HEK293 (cell line): Measurements from ENCODE around the gene NOS2.
A peak's percentile ranks its signal among the peaks of the same experiment; 100 is the strongest.

Source experiments
- CTCF ChIA-PET: fragments of 350-600 bp; formaldehyde crosslinking; extraction: SDS; loops from one replicate; lab custom pipeline; 2021; ENCODE audit warnings: antibody characterized with exemption; lab: Yijun Ruan, JAX
- POLR2A ChIA-PET: fragments of 300-600 bp; formaldehyde crosslinking; extraction: SDS; loops from one replicate; lab custom pipeline; 2020; ENCODE audit warnings: antibody characterized with exemption, inconsistent platforms; lab: Yijun Ruan, JAX
- H3K27ac ChIP-seq: fragments of 200-500 bp; sonication (Bioruptor generic); 2 replicates; pipeline ENCODE4 v1.5.1; 2014; ENCODE audit warnings: low read depth, low read length, control low read depth, inconsistent platforms; ENCODE audit errors: extremely low read depth
- H3K36me3 ChIP-seq, 2 experiments: fragments of 200-500 bp in 1 of 2; sonication (Bioruptor generic) in 1 of 2; 1 replicate in 1 of 2; 2 replicates in 1 of 2; pipeline ENCODE4 v1.5.1; 2014 to 2017; ENCODE audit warnings: inconsistent platforms in 2 of 2, low read length in 2 of 2; ENCODE audit not compliant: control insufficient read depth in 2 of 2, insufficient read depth in 1 of 2
- H3K4me1 ChIP-seq: fragments of 200-500 bp; sonication (Bioruptor generic); 2 replicates; pipeline ENCODE4 v1.5.1; 2014; ENCODE audit warnings: mild to moderate bottlenecking, low read length, inconsistent platforms; ENCODE audit not compliant: control insufficient read depth, insufficient read depth
- H3K4me3 ChIP-seq: 2 replicates; pipeline ENCODE4 v1.5.1; 2011; ENCODE audit warnings: low read depth, mild to moderate bottlenecking, control low read depth, low read length, moderate library complexity
- H3K9me3 ChIP-seq: fragments of 200-500 bp; sonication (Bioruptor generic); 2 replicates; pipeline ENCODE4 v1.5.1; 2014; ENCODE audit warnings: low read depth, low read length, inconsistent platforms; ENCODE audit not compliant: control insufficient read depth, insufficient read depth
- EGR2 ChIP-seq: fragments of 450-650 bp; formaldehyde crosslinking; IDR thresholded peaks from 2 replicates; pipeline ENCODE4 v1.5.1; 2016; ENCODE audit warnings: low read depth, missing biosample characterization, missing genetic modification characterization
- GFI1B ChIP-seq: fragments of 450-650 bp; formaldehyde crosslinking; IDR thresholded peaks from 2 replicates; pipeline ENCODE4 v1.5.1; 2016; ENCODE audit warnings: missing biosample characterization, missing genetic modification characterization
- YY2 ChIP-seq: fragments of 450-650 bp; formaldehyde crosslinking; IDR thresholded peaks from 2 replicates; pipeline ENCODE4 v1.5.1; 2016; ENCODE audit warnings: missing biosample characterization, missing genetic modification characterization
- ZBTB1 ChIP-seq: fragments of 450-650 bp; formaldehyde crosslinking; IDR thresholded peaks from 2 replicates; pipeline ENCODE4 v1.5.1; 2016; ENCODE audit warnings: missing biosample characterization, missing genetic modification characterization
- ZBTB21 ChIP-seq: fragments of 450-650 bp; formaldehyde crosslinking; IDR thresholded peaks from 2 replicates; pipeline ENCODE4 v1.5.1; 2017; ENCODE audit warnings: missing biosample characterization, missing genetic modification characterization
- ZBTB48 ChIP-seq: fragments of 450-650 bp; formaldehyde crosslinking; IDR thresholded peaks from 2 replicates; pipeline ENCODE4 v1.5.1; 2016; ENCODE audit warnings: missing biosample characterization, missing genetic modification characterization
- ZFHX2 ChIP-seq: fragments of 450-650 bp; formaldehyde crosslinking; conservative IDR thresholded peaks from 2 replicates; pipeline ENCODE4 v1.5.1; 2016; ENCODE audit warnings: missing biosample characterization, missing genetic modification characterization
- ZNF157 ChIP-seq: fragments of 450-650 bp; formaldehyde crosslinking; IDR thresholded peaks from 2 replicates; pipeline ENCODE4 v1.5.1; 2016; ENCODE audit warnings: missing biosample characterization, missing genetic modification characterization
- ZNF341 ChIP-seq: fragments of 450-650 bp; formaldehyde crosslinking; IDR thresholded peaks from 2 replicates; pipeline ENCODE4; 2016; ENCODE audit warnings: low read depth, missing biosample characterization, missing genetic modification characterization
- ZNF48 ChIP-seq: fragments of 450-650 bp; formaldehyde crosslinking; IDR thresholded peaks from 2 replicates; pipeline ENCODE4 v1.5.1; 2016; ENCODE audit warnings: missing biosample characterization, missing genetic modification characterization
- ZNF621 ChIP-seq: fragments of 450-650 bp; formaldehyde crosslinking; IDR thresholded peaks from 2 replicates; pipeline ENCODE4 v1.5.1; 2017; ENCODE audit warnings: missing biosample characterization, missing genetic modification characterization
- ZNF626 ChIP-seq: fragments of 450-650 bp; sonication (Bioruptor Pico); formaldehyde crosslinking; IDR thresholded peaks from 2 replicates; pipeline ENCODE4 v1.5.1; 2018; ENCODE audit warnings: missing biosample characterization, missing genetic modification characterization, inconsistent platforms
- ZNF664 ChIP-seq: fragments of 450-650 bp; formaldehyde crosslinking; IDR thresholded peaks from 2 replicates; pipeline ENCODE4 v1.5.1; 2016; ENCODE audit warnings: missing biosample characterization, missing genetic modification characterization
- ZNF677 ChIP-seq: fragments of 450-650 bp; IDR thresholded peaks from 2 replicates; pipeline ENCODE4 v1.5.0; 2018; ENCODE audit warnings: missing biosample characterization, mild to moderate bottlenecking, missing genetic modification characterization, moderate library complexity
- ZNF785 ChIP-seq: fragments of 450-650 bp; formaldehyde crosslinking; IDR thresholded peaks from 2 replicates; pipeline ENCODE4 v1.5.1; 2016; ENCODE audit warnings: missing biosample characterization, missing genetic modification characterization
- ZSCAN23 ChIP-seq: fragments of 450-650 bp; formaldehyde crosslinking; IDR thresholded peaks from 2 replicates; pipeline ENCODE4 v1.5.1; 2016; ENCODE audit warnings: missing biosample characterization, missing genetic modification characterization
- TF ChIP-seq, protein P1 (sequence below): fragments of 450-650 bp; formaldehyde crosslinking; IDR thresholded peaks from 2 replicates; pipeline ENCODE4 v1.5.1; 2017; ENCODE audit warnings: missing biosample characterization, missing genetic modification characterization

The NOS2 gene

DNA sequence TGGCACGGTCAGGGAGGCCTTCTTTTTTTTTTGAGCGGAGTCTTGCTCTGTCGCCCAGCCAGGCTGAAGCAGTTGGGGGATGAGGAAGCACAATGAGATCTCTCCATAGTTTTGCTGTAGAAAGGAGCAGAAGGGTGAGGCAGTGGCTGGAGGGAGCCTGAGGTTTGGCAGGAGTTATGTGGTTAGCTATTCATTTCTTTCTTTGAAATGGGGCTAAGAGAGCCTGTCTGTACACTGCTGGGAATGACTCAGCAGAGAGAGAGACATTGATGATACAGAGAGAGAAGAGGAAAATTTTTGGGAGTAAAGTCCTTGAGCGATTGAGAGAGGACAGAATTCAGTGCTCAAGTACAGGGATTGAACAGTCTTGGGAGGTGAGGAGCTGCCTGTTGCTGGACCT, 22.1 kb downstream of the NOS2 start (continued):
- TF ChIP-seq ZNF677 (tag by site-specific recombination), result no peak
- TF ChIP-seq, all 188 proteins: peak for 0

DNA sequence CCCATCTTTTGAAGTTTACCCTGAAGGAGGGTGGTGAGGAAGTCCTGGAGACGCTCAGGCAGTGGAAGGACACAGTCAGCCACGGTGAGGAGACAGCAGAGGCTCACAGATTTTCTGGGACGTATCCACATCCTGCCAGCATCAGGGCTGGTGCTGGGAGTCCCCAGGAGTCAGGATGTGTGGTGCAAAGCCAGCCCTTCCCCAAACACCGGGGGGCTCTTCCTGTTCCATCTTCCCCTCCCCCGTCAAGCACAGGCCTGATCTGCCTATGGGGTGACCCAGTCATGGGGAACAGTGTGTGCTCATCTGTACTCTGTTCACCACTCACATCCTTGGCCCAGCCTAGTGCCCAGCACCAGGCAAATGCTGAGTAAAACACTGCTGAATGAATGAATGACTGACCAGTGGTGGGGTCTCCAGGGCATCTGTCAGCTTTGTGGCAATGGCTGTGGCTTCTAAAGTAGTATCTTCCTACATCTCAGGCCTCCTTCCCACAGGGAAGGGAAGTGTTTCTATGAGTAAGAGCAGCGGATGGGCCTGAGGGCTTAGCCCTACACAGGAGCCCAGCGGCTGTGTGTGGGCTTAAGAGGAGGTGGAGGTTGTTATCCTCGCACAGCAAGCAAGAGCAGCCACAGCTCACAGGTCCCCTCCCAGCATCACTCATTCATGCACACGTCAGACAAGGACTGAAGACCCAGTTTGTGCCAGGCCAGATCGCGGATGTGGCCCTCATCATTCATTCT, 23.3 kb downstream of the NOS2 start:
- CTCF ChIA-PET, result interaction anchor here (0.5 to 1.2 kb wide), 3 partner anchors 17 to 103 kb away, joined by 3 to 6 read pairs (median 3); no protein-coding TSS in a partner anchor
- no peak overlapping the region for H3K27ac ChIP-seq
- POLR2A ChIA-PET, result no interaction called here
- no peaks in the 10 kb centered on the region for H3K36me3 ChIP-seq
- H3K4me3 ChIP-seq, result no peak overlapping the region
- no peaks in the 10 kb centered on the region for H3K4me1 ChIP-seq
- no peaks in the 10 kb centered on the region for H3K9me3 ChIP-seq
- TF ChIP-seq ZFHX2 (tag by site-specific recombination), result peak; percentile 41
- TF ChIP-seq, protein P1, sequence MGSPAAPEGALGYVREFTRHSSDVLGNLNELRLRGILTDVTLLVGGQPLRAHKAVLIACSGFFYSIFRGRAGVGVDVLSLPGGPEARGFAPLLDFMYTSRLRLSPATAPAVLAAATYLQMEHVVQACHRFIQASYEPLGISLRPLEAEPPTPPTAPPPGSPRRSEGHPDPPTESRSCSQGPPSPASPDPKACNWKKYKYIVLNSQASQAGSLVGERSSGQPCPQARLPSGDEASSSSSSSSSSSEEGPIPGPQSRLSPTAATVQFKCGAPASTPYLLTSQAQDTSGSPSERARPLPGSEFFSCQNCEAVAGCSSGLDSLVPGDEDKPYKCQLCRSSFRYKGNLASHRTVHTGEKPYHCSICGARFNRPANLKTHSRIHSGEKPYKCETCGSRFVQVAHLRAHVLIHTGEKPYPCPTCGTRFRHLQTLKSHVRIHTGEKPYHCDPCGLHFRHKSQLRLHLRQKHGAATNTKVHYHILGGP (tag by site-specific recombination), result no peak
- TF ChIP-seq EGR2, result peak; percentile 71; the same call in 1 of the 2 replicates
- TF ChIP-seq ZNF341 (tag by site-specific recombination), result 0 out of 2 replicates have a peak, but pooled peaks have one; percentile 9
- TF ChIP-seq, all 188 proteins: peak for 3

- H3K36me3 ChIP-seq, result no peaks in the 10 kb centered on the region
- POLR2A ChIA-PET, result no interaction called here
- CTCF ChIA-PET, result interaction anchor here (1.0 to 1.5 kb wide), 3 partner anchors 12 to 18 kb away, joined by 3 to 5 read pairs (median 4); no protein-coding TSS in a partner anchor
- H3K27ac ChIP-seq, result no peak overlapping the region
- TF ChIP-seq ZNF626, result no peak
- no peak for TF ChIP-seq ZSCAN23
- no peaks in the 10 kb centered on the region for H3K9me3 ChIP-seq
- no peaks in the 10 kb centered on the region for H3K4me1 ChIP-seq
- no peak overlapping the region for H3K4me3 ChIP-seq
Measured at GRCh38 chr17:27771586-27771985, 28.7 kb downstream of the NOS2 start.

- CTCF ChIA-PET, result interaction anchor here (1.5 kb wide), 1 partner anchor 11 kb away, joined by 5 read pairs; no protein-coding TSS in a partner anchor
- Histone ChIP-seq H3K4me1 (no peaks in the 10 kb centered on the region), H3K4me3 (no peak overlapping the region), H3K9me3 (no peaks in the 10 kb centered on the region), H3K36me3 (no peaks in the 10 kb centered on the region), H3K27ac (no peak overlapping the region)
- POLR2A ChIA-PET, result no interaction called here
- TF ChIP-seq ZBTB21 (tag by site-specific recombination) (no peak), YY2 (tag by site-specific recombination) (no peak), ZNF785 (tag by site-specific recombination) (no peak), ZNF157 (tag by site-specific recombination) (no peak), ZBTB48 (no peak), ZNF621 (tag by site-specific recombination) (no peak), ZNF664 (tag by site-specific recombination) (no peak), ZBTB1 (tag by site-specific recombination) (no peak)
Measured at GRCh38 chr17:27770877-27771276, 29.5 kb downstream of the NOS2 start.

DNA sequence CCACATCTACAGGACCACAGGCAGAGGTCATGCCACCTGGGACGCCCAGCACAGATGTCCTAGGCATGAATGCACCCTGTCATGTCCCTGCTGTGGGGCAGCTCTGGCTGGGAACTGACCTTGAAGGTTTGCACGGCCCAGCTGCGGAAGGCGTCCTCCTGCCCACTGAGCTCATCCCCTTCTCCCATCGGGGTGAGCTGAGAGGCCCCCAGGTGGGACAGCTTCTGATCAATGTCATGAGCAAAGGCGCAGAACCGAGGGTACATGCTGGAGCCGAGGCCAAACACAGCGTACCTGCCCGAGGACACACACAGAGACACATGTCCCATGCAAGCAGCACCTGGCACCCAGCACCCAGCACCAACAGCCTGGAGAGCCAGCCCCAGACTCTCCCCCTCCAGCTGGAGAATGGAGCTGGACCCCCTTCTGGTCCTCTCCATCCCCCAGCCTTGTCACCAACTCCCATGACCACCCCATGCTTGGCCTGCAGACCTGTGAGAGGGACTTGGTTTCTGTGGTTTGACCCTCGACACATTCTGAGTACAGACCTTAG, 31.4 kb downstream of the NOS2 start:
- POLR2A ChIA-PET, result no interaction called here
- CTCF ChIA-PET, result interaction anchor here (0.6 to 2.3 kb wide), 8 partner anchors 9 to 125 kb away, joined by 3 to 12 read pairs (median 4); no protein-coding TSS in a partner anchor

More for the DNA sequence above, 31.4 kb downstream of the NOS2 start:
- Histone ChIP-seq H3K4me3 (no peak overlapping the region), H3K27ac (no peak overlapping the region), H3K9me3 (no peaks in the 10 kb centered on the region), H3K36me3 (no peaks in the 10 kb centered on the region), H3K4me1 (no peaks in the 10 kb centered on the region)
- TF ChIP-seq GFI1B (tag by site-specific recombination), result no peak
- no peak for TF ChIP-seq ZNF48 (tag by site-specific recombination)
